ENCODE measurements around the gene DAZAP1. TPM values are rescaled to one million over a fixed set of nuclear protein-coding genes. Genes with fewer than 3 reads are reported as not detected.

Gene DAZAP1
- total RNA-seq, 4 donors from 2014 or later, result 41.5 to 75.4 (median 49.2) TPM

GRCh38 chr19:1399079-1399478 is 8.3 kb upstream of the DAZAP1 start:
- H3K4me3 ChIP-seq, result no peak overlapping the region
- H3K36me3 ChIP-seq, result peaks cover 1% of the 10 kb centered on the region
- TF ChIP-seq EP300 (IDR thresholded peaks at IDR 0.05), result no peak
- H3K27me3 ChIP-seq, result no peaks in the 10 kb centered on the region
- no peak overlapping the region for H3K27ac ChIP-seq
- 78% methylated on average over 8 of the region's 19 CpGs for WGBS
- no peak for DNase-seq (ENCODE audit: low spot score in 2 of 2)
- H3K4me1 ChIP-seq, result peaks cover 71% of the 10 kb centered on the region
- no peaks in the 10 kb centered on the region for H3K9me3 ChIP-seq

GRCh38 chr19:1399745-1400144 is 7.6 kb upstream of the DAZAP1 start:
- TF ChIP-seq POLR2A (IDR thresholded peaks at IDR 0.05), result no peak
- TF ChIP-seq POLR2AphosphoS5 (IDR thresholded peaks at IDR 0.05), result no peak
- TF ChIP-seq EP300 (IDR thresholded peaks at IDR 0.05), result no peak
- TF ChIP-seq CTCF (IDR thresholded peaks at IDR 0.05), result no peak
- no peaks in the 10 kb centered on the region for H3K27me3 ChIP-seq
- DNase-seq (ENCODE audit: low spot score in 2 of 2), result no peak
- no peak overlapping the region for H3K4me3 ChIP-seq
- H3K27ac ChIP-seq, result no peak overlapping the region
- H3K36me3 ChIP-seq, result no peaks in the 10 kb centered on the region
- 83% methylated on average over 4 of the region's 15 CpGs for WGBS
- H3K4me1 ChIP-seq, result peaks cover 64% of the 10 kb centered on the region
- no peaks in the 10 kb centered on the region for H3K9me3 ChIP-seq

GRCh38 chr19:1400281-1401137 is 6.9 kb upstream of the DAZAP1 start:
- Histone ChIP-seq H3K9me3 (no peaks in the 10 kb centered on the region), H3K4me1 (peaks cover 57% of the 10 kb centered on the region), H3K27me3 (no peaks in the 10 kb centered on the region), H3K36me3 (no peaks in the 10 kb centered on the region), H3K27ac (no peak overlapping the region), H3K4me3 (peak overlapping the region; percentile 69)
- DNase-seq (ENCODE audit: low spot score in 2 of 2), result no peak
- 32% methylated on average over 16 of the region's 36 CpGs for WGBS
- TF ChIP-seq POLR2AphosphoS5 (IDR thresholded peaks at IDR 0.05) (no peak), POLR2A (IDR thresholded peaks at IDR 0.05) (no peak), CTCF (IDR thresholded peaks at IDR 0.05) (no peak)

GRCh38 chr19:1401138-1401888 is 6.1 kb upstream of the DAZAP1 start, which contains the start of gene GAMT:
GAMT (minus strand) TSS chr19:1401542; CDS start chr19:1401476, 66 bp downstream.
- whole genome bisulfite sequencing, result 5% methylated on average over 13 of the region's 87 CpGs
- peak in 1 of 2 donors; percentile 59 for TF ChIP-seq CTCF (IDR thresholded peaks at IDR 0.05)
- TF ChIP-seq EP300 (IDR thresholded peaks at IDR 0.05), result no peak
- Histone ChIP-seq H3K27ac (peak within 1 kb of the TSS; percentile 24), H3K27me3 (no peaks in the 10 kb centered on the region), H3K9me3 (no peaks in the 10 kb centered on the region), H3K36me3 (no peaks in the 10 kb centered on the region), H3K4me3 (peak within 1 kb of the TSS; percentile 69), H3K4me1 (peaks cover 55% of the 10 kb centered on the region)
- DNase-seq (ENCODE audit: low spot score in 2 of 2), result no peak

- Histone ChIP-seq H3K4me3 (peak overlapping the region; percentile 69), H3K4me1 (peaks cover 55% of the 10 kb centered on the region), H3K9me3 (no peaks in the 10 kb centered on the region), H3K27me3 (no peaks in the 10 kb centered on the region), H3K36me3 (no peaks in the 10 kb centered on the region), H3K27ac (peak overlapping the region; percentile 24)
- WGBS, result 50% methylated on average over 11 of the region's 11 CpGs
- DNase-seq (ENCODE audit: low spot score in 2 of 2), result no peak
- no peak for TF ChIP-seq POLR2AphosphoS5 (IDR thresholded peaks at IDR 0.05)
- TF ChIP-seq CTCF (IDR thresholded peaks at IDR 0.05), result no peak
- no peak for TF ChIP-seq EP300 (IDR thresholded peaks at IDR 0.05)
- TF ChIP-seq POLR2A (IDR thresholded peaks at IDR 0.05), result no peak
These were observed 5.5 kb upstream of the DAZAP1 start for GRCh38 chr19:1401889-1402217.

Measured in suprapubic skin (tissue), 4 donors.